ENCODE data around the gene SULT1A1. TPM values are rescaled to one million over a fixed set of nuclear protein-coding genes. Genes with fewer than 3 reads are reported as not detected.

Gene SULT1A1
- total and polyA plus RNA-seq, 2 of the 8 experiments (the other 6 are each of a cell fraction or from before 2014, with no cell fraction given), result 2.1 to 4.0 TPM

DNA sequence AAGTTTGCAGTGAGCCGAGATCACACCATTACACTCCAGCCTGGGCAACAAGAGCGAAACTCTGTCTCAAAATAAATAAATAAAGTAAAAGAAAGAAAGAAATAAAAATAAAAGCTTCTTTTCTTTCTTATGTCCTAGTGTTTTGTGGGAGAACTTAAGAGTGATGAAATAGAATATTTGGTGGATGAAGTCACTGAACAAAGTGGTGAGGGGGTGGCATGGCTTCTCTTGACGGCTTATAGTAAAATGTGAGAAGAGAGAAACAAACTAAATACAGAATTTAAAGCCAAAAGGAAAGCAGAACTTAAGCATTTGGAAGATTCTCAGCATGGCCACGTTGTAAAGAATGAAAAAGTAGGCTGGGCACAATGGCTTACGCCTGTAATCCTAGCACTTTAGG, 40.8 kb downstream of the SULT1A1 start (continued):
- TF ChIP-seq, protein P1, sequence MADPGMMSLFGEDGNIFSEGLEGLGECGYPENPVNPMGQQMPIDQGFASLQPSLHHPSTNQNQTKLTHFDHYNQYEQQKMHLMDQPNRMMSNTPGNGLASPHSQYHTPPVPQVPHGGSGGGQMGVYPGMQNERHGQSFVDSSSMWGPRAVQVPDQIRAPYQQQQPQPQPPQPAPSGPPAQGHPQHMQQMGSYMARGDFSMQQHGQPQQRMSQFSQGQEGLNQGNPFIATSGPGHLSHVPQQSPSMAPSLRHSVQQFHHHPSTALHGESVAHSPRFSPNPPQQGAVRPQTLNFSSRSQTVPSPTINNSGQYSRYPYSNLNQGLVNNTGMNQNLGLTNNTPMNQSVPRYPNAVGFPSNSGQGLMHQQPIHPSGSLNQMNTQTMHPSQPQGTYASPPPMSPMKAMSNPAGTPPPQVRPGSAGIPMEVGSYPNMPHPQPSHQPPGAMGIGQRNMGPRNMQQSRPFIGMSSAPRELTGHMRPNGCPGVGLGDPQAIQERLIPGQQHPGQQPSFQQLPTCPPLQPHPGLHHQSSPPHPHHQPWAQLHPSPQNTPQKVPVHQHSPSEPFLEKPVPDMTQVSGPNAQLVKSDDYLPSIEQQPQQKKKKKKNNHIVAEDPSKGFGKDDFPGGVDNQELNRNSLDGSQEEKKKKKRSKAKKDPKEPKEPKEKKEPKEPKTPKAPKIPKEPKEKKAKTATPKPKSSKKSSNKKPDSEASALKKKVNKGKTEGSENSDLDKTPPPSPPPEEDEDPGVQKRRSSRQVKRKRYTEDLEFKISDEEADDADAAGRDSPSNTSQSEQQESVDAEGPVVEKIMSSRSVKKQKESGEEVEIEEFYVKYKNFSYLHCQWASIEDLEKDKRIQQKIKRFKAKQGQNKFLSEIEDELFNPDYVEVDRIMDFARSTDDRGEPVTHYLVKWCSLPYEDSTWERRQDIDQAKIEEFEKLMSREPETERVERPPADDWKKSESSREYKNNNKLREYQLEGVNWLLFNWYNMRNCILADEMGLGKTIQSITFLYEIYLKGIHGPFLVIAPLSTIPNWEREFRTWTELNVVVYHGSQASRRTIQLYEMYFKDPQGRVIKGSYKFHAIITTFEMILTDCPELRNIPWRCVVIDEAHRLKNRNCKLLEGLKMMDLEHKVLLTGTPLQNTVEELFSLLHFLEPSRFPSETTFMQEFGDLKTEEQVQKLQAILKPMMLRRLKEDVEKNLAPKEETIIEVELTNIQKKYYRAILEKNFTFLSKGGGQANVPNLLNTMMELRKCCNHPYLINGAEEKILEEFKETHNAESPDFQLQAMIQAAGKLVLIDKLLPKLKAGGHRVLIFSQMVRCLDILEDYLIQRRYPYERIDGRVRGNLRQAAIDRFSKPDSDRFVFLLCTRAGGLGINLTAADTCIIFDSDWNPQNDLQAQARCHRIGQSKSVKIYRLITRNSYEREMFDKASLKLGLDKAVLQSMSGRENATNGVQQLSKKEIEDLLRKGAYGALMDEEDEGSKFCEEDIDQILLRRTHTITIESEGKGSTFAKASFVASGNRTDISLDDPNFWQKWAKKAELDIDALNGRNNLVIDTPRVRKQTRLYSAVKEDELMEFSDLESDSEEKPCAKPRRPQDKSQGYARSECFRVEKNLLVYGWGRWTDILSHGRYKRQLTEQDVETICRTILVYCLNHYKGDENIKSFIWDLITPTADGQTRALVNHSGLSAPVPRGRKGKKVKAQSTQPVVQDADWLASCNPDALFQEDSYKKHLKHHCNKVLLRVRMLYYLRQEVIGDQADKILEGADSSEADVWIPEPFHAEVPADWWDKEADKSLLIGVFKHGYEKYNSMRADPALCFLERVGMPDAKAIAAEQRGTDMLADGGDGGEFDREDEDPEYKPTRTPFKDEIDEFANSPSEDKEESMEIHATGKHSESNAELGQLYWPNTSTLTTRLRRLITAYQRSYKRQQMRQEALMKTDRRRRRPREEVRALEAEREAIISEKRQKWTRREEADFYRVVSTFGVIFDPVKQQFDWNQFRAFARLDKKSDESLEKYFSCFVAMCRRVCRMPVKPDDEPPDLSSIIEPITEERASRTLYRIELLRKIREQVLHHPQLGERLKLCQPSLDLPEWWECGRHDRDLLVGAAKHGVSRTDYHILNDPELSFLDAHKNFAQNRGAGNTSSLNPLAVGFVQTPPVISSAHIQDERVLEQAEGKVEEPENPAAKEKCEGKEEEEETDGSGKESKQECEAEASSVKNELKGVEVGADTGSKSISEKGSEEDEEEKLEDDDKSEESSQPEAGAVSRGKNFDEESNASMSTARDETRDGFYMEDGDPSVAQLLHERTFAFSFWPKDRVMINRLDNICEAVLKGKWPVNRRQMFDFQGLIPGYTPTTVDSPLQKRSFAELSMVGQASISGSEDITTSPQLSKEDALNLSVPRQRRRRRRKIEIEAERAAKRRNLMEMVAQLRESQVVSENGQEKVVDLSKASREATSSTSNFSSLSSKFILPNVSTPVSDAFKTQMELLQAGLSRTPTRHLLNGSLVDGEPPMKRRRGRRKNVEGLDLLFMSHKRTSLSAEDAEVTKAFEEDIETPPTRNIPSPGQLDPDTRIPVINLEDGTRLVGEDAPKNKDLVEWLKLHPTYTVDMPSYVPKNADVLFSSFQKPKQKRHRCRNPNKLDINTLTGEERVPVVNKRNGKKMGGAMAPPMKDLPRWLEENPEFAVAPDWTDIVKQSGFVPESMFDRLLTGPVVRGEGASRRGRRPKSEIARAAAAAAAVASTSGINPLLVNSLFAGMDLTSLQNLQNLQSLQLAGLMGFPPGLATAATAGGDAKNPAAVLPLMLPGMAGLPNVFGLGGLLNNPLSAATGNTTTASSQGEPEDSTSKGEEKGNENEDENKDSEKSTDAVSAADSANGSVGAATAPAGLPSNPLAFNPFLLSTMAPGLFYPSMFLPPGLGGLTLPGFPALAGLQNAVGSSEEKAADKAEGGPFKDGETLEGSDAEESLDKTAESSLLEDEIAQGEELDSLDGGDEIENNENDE (IDR thresholded peaks at IDR 0.05; ENCODE audit: insufficient replicate concordance, low read length), result no peak
- TF ChIP-seq HDAC2 (IDR thresholded peaks at IDR 0.05; ENCODE audit: borderline replicate concordance in 1 of 2, low read depth in 2 of 2, low read length in 2 of 2), result no peak
- no peak for TF ChIP-seq KDM5A (IDR thresholded peaks at IDR 0.05; ENCODE audit: low read length)

All from H1 (cell line).